GM23338 (cell line): ENCODE data around the gene PDE4D.

Experiments
- CREB1 ChIP-seq: fragments of 250-450 bp; sonication (Bioruptor Pico); IDR thresholded peaks from 2 replicates; pipeline ENCODE4 v1.5.0; 2020; ENCODE audit warnings: low read depth, mild to moderate bottlenecking, moderate library complexity
- EZH2 ChIP-seq: fragments of 200-600 bp; sonication (generic); IDR thresholded peaks from one replicate; pipeline ENCODE4 v1.8.0; 2017; ENCODE audit warnings: antibody characterized with exemption, mild to moderate bottlenecking, low read depth; ENCODE audit not compliant: unreplicated experiment
- EZH2phosphoT487 ChIP-seq: fragments of 200-600 bp; sonication (generic); IDR thresholded peaks from one replicate; pipeline ENCODE4 v1.8.1; 2018; ENCODE audit warnings: antibody characterized with exemption; ENCODE audit not compliant: unreplicated experiment
- JUNB ChIP-seq: IDR thresholded peaks from one replicate; pipeline ENCODE4 v1.6.1; 2016; ENCODE audit warnings: antibody characterized with exemption; ENCODE audit not compliant: unreplicated experiment
- NANOG ChIP-seq: IDR thresholded peaks from 2 replicates; pipeline ENCODE4 v1.6.1; 2016; ENCODE audit warnings: antibody characterized with exemption, borderline replicate concordance
- POLR2AphosphoS5 ChIP-seq: IDR thresholded peaks from 2 replicates; pipeline ENCODE4 v1.6.1; 2016; ENCODE audit warnings: antibody characterized with exemption, low read depth
- STAT1 ChIP-seq: IDR thresholded peaks from one replicate; pipeline ENCODE4 v1.6.1; 2016; ENCODE audit warnings: antibody characterized with exemption; ENCODE audit not compliant: unreplicated experiment
- TF ChIP-seq, protein P1 (sequence below), 2 experiments: fragments of 200-600 bp in 1 of 2; sonication (generic) in 1 of 2; conservative IDR thresholded peaks; 2 replicates each; pipeline versions ENCODE4 v1.5.1 to v1.6.1; 2016 to 2017; ENCODE audit warnings: antibody characterized with exemption in 2 of 2, low read depth in 2 of 2, mild to moderate bottlenecking in 2 of 2, moderate library complexity in 1 of 2
- TF ChIP-seq, protein P2 (sequence below): IDR thresholded peaks from one replicate; pipeline ENCODE4 v1.6.1; 2018; ENCODE audit warnings: antibody characterized with exemption; ENCODE audit not compliant: unreplicated experiment
- TF ChIP-seq, protein P3 (sequence below): IDR thresholded peaks from 2 replicates; pipeline ENCODE4 v1.6.1; 2016; ENCODE audit warnings: antibody characterized with exemption

DNA sequence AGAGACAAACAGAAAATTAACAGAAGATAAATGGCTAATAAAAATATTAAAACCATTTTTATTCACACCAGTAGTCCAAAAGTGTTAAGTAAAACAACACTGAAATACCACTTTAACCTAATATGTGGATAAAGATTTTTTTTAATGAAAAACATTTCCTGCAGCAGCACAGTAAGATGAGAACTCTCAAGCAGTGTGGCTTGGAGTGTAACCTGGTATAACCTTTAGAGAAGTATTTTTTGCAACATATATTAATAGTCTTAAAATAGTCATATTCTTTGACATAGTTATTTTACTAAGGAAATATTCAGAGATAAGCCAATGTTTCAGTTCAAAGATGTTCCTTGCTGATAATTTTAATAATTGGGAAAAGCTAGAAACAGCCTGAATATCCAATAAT, 644.4 kb downstream of the PDE4D start:
- TF ChIP-seq, protein P1, sequence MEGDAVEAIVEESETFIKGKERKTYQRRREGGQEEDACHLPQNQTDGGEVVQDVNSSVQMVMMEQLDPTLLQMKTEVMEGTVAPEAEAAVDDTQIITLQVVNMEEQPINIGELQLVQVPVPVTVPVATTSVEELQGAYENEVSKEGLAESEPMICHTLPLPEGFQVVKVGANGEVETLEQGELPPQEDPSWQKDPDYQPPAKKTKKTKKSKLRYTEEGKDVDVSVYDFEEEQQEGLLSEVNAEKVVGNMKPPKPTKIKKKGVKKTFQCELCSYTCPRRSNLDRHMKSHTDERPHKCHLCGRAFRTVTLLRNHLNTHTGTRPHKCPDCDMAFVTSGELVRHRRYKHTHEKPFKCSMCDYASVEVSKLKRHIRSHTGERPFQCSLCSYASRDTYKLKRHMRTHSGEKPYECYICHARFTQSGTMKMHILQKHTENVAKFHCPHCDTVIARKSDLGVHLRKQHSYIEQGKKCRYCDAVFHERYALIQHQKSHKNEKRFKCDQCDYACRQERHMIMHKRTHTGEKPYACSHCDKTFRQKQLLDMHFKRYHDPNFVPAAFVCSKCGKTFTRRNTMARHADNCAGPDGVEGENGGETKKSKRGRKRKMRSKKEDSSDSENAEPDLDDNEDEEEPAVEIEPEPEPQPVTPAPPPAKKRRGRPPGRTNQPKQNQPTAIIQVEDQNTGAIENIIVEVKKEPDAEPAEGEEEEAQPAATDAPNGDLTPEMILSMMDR (conservative IDR thresholded peaks at IDR 0.05; ENCODE audit: low read depth in 2 of 2): no peak
- TF ChIP-seq EZH2: no peak
- TF ChIP-seq, protein P2, sequence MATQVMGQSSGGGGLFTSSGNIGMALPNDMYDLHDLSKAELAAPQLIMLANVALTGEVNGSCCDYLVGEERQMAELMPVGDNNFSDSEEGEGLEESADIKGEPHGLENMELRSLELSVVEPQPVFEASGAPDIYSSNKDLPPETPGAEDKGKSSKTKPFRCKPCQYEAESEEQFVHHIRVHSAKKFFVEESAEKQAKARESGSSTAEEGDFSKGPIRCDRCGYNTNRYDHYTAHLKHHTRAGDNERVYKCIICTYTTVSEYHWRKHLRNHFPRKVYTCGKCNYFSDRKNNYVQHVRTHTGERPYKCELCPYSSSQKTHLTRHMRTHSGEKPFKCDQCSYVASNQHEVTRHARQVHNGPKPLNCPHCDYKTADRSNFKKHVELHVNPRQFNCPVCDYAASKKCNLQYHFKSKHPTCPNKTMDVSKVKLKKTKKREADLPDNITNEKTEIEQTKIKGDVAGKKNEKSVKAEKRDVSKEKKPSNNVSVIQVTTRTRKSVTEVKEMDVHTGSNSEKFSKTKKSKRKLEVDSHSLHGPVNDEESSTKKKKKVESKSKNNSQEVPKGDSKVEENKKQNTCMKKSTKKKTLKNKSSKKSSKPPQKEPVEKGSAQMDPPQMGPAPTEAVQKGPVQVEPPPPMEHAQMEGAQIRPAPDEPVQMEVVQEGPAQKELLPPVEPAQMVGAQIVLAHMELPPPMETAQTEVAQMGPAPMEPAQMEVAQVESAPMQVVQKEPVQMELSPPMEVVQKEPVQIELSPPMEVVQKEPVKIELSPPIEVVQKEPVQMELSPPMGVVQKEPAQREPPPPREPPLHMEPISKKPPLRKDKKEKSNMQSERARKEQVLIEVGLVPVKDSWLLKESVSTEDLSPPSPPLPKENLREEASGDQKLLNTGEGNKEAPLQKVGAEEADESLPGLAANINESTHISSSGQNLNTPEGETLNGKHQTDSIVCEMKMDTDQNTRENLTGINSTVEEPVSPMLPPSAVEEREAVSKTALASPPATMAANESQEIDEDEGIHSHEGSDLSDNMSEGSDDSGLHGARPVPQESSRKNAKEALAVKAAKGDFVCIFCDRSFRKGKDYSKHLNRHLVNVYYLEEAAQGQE: no peak
- TF ChIP-seq POLR2AphosphoS5: no peak
- TF ChIP-seq NANOG: no peak
- no peak for TF ChIP-seq CREB1 (CRISPR knock-in tag)
- no peak for TF ChIP-seq STAT1
- TF ChIP-seq EZH2phosphoT487: no peak
- TF ChIP-seq, protein P3, sequence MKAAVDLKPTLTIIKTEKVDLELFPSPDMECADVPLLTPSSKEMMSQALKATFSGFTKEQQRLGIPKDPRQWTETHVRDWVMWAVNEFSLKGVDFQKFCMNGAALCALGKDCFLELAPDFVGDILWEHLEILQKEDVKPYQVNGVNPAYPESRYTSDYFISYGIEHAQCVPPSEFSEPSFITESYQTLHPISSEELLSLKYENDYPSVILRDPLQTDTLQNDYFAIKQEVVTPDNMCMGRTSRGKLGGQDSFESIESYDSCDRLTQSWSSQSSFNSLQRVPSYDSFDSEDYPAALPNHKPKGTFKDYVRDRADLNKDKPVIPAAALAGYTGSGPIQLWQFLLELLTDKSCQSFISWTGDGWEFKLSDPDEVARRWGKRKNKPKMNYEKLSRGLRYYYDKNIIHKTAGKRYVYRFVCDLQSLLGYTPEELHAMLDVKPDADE: no peak
- no peak for TF ChIP-seq JUNB
